Liver (tissue), 9 donors: Measurements from ENCODE around the gene HPCAL1. TPM values are rescaled to one million over a fixed set of nuclear protein-coding genes. Genes with fewer than 3 reads are reported as not detected.

Experiments used
- DNase-seq: peaks from one replicate; pipeline ENCODE4 v3.0.0-alpha.2; 2017; ENCODE audit warnings: low spot score
- H3K27ac ChIP-seq, 2 donors: one replicate each; pipeline ENCODE4 v1.7.0; 2013; ENCODE audit warnings: inconsistent platforms in 2 of 2, low read length in 2 of 2, control low read depth in 1 of 2, low read depth in 1 of 2, mild to moderate bottlenecking in 1 of 2
- H3K27me3 ChIP-seq, 4 donors: one replicate each; pipeline versions ENCODE4 v1.6.1 to v1.7.0; 2013; ENCODE audit warnings: low read length in 3 of 4, inconsistent platforms in 1 of 4, mild to moderate bottlenecking in 1 of 4, moderate library complexity in 1 of 4; ENCODE audit not compliant: control insufficient read depth in 4 of 4, insufficient read depth in 4 of 4
- H3K36me3 ChIP-seq, 4 donors: one replicate each; pipeline versions ENCODE4 v1.6.1 to v1.7.0; 2013; ENCODE audit warnings: low read length in 3 of 4, mild to moderate bottlenecking in 3 of 4, low read depth in 1 of 4, moderate library complexity in 1 of 4; ENCODE audit not compliant: control insufficient read depth in 4 of 4, insufficient read depth in 3 of 4
- H3K4me1 ChIP-seq, 4 donors: one replicate each; pipeline versions ENCODE4 v1.6.1 to v1.7.0; 2013; ENCODE audit warnings: low read length in 3 of 4, mild to moderate bottlenecking in 3 of 4, moderate library complexity in 1 of 4; ENCODE audit not compliant: control insufficient read depth in 4 of 4, insufficient read depth in 4 of 4
- H3K4me3 ChIP-seq, 3 donors: one replicate each; pipeline versions ENCODE4 v1.6.1 to v1.7.0; 2013; ENCODE audit warnings: low read length in 3 of 3, control low read depth in 1 of 3, low read depth in 1 of 3, mild to moderate bottlenecking in 1 of 3
- H3K9ac ChIP-seq, 2 donors: one replicate each; pipeline ENCODE4 v1.7.0; 2013; ENCODE audit warnings: low read length in 2 of 2, mild to moderate bottlenecking in 2 of 2, moderate library complexity in 2 of 2, control low read depth in 1 of 2, low read depth in 1 of 2
- H3K9me3 ChIP-seq, 4 donors: one replicate each; pipeline versions ENCODE4 v1.6.1 to v1.7.0; 2013; ENCODE audit warnings: low read length in 3 of 4; ENCODE audit not compliant: control insufficient read depth in 4 of 4
- EGR1 ChIP-seq, 2 donors: IDR thresholded peaks; 2 replicates each; pipeline ENCODE4 v1.6.1; 2016 to 2018; ENCODE audit warnings: antibody characterized with exemption in 2 of 2, low read depth in 2 of 2
- FOXA1 ChIP-seq: IDR thresholded peaks from 2 replicates; pipeline ENCODE4 v1.6.1; 2016; ENCODE audit warnings: antibody characterized with exemption
- GABPA ChIP-seq, 2 donors: IDR thresholded peaks in 1 of 2; conservative IDR thresholded peaks in 1 of 2; 2 replicates each; pipeline ENCODE4 v1.6.1; 2016; ENCODE audit warnings: antibody characterized with exemption in 2 of 2, mild to moderate bottlenecking in 1 of 2, moderate library complexity in 1 of 2
- HNF4A ChIP-seq, 2 donors: conservative IDR thresholded peaks; 2 replicates each; pipeline ENCODE4 v1.6.1; 2016; ENCODE audit warnings: antibody characterized with exemption in 2 of 2, mild to moderate bottlenecking in 2 of 2
- HNF4G ChIP-seq: IDR thresholded peaks from 2 replicates; pipeline ENCODE4 v1.6.1; 2016; ENCODE audit warnings: antibody characterized with exemption
- JUND ChIP-seq, 2 donors: IDR thresholded peaks; 2 replicates each; pipeline ENCODE4 v1.6.1; 2016; ENCODE audit warnings: antibody characterized with exemption in 2 of 2
- NR2F2 ChIP-seq: IDR thresholded peaks from 2 replicates; pipeline ENCODE4 v1.6.1; 2016; ENCODE audit warnings: antibody characterized with exemption
- RAD21 ChIP-seq, 2 donors: IDR thresholded peaks; 2 replicates each; pipeline ENCODE4 v1.6.1; 2016; ENCODE audit warnings: antibody characterized with exemption in 2 of 2, mild to moderate bottlenecking in 2 of 2
- RXRA ChIP-seq, 2 donors: IDR thresholded peaks; 2 replicates each; pipeline ENCODE4 v1.6.1; 2017 to 2018; ENCODE audit warnings: antibody characterized with exemption in 2 of 2, mild to moderate bottlenecking in 1 of 2
- SP1 ChIP-seq: IDR thresholded peaks from 2 replicates; pipeline ENCODE4 v1.6.1; 2018; ENCODE audit warnings: antibody characterized with exemption, mild to moderate bottlenecking
- TAF1 ChIP-seq: conservative IDR thresholded peaks from 2 replicates; pipeline ENCODE4 v1.6.1; 2016; ENCODE audit warnings: antibody characterized with exemption, mild to moderate bottlenecking
- WGBS: extraction: QIAGEN DNeasy Blood & Tissue Kit; methylation state at CpG from one replicate; pipeline ENCODE4 v1.1.7; 2013; 5-methylcytosine and 5-hydroxymethylcytosine counted together
- polyA plus RNA-seq, 2 donors: library from polyadenylated mRNA; stranded (reverse) in 1 of 2; unstranded in 1 of 2; fragments of 200-250 nt in 1 of 2; fragments of >200 nt in 1 of 2; fragmentation: Nextera tagmentation in 1 of 2; extraction: Ambion mirVana in 1 of 2; gene quantifications; one replicate each; pipeline versions ENCODE4 v1.2.1 to v1.2.3, GENCODE V29; 2013 to 2015
- total RNA-seq, 2 donors: library from RNA; depleted of rRNA; stranded (reverse); fragments of >200 nt; gene quantifications; one replicate each; pipeline ENCODE4 v1.2.3, GENCODE V29; 2014
- TF ChIP-seq, protein P1 (sequence below): IDR thresholded peaks from 2 replicates; pipeline ENCODE4 v1.6.1; 2016; ENCODE audit warnings: antibody characterized with exemption
- TF ChIP-seq, protein P2 (sequence below): IDR thresholded peaks from 2 replicates; pipeline ENCODE4 v1.6.1; 2016; ENCODE audit warnings: antibody characterized with exemption
- TF ChIP-seq, protein P3 (sequence below): IDR thresholded peaks from 2 replicates; pipeline ENCODE4 v1.6.1; 2016; ENCODE audit warnings: antibody characterized with exemption
- TF ChIP-seq, protein P4 (sequence below): IDR thresholded peaks from 2 replicates; pipeline ENCODE4 v1.6.1; 2016; ENCODE audit warnings: antibody characterized with exemption, mild to moderate bottlenecking
- TF ChIP-seq, protein P5 (sequence below): fragments of 150-350 bp; IDR thresholded peaks from 2 replicates; pipeline ENCODE4 v1.5.1; 2017; ENCODE audit warnings: improper control_type of control experiment, low read depth, low read length; ENCODE audit not compliant: missing input control
- donor health status: healthy.
- donor health status: healthy.
- donor health status: healthy.
- donor health status: healthy.
- donor health status: healthy.

Gene HPCAL1
- total and polyA plus RNA-seq, 4 donors: 17.3 to 27.9 (median 22.9) TPM

DNA sequence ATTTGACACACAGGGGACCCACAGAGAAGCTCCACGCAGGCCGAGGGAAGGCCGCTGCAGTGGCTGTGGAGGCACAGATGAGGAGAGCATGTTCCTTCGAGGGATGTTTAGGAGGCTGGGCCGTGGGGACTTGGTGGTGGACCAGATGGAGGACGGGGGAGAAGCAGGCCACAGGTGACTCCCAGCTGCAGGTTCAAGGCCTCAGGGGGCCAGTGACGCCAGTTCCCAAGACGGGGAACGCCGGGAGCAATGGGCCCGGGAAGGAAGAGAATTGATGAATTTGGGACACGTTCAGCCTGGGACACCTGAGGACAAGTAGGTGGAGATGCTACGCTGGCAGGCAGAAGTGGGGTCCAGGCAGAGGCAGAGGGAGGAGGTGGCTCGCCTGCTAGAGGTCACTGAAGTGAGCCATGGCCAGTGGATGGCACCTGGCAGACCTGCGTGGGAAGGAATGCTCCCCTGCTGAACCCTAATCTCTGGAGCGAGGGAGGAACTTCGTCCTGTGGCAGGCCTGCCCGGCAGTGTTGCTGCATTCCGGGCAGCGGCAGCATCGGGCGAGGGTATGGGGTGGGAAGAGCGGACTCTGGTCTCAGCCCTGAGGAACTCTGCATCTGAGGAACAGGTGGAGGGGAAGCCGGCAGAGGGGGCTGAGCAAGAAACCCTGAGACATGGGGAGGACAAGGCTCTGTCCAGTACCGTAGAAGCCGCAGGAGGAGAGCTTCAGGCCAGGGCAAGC is 25.2 kb upstream of the HPCAL1 start (continued):
- TF ChIP-seq RXRA (IDR thresholded peaks at IDR 0.05) (no peak), JUND (IDR thresholded peaks at IDR 0.05) (no peak), EGR1 (IDR thresholded peaks at IDR 0.05; ENCODE audit: low read depth in 2 of 2) (no peak), TAF1 (no peak), HNF4G (no peak), SP1 (no peak), NR2F2 (no peak)
- TF ChIP-seq, protein P1, sequence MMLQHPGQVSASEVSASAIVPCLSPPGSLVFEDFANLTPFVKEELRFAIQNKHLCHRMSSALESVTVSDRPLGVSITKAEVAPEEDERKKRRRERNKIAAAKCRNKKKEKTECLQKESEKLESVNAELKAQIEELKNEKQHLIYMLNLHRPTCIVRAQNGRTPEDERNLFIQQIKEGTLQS: no peak
- TF ChIP-seq, protein P2, sequence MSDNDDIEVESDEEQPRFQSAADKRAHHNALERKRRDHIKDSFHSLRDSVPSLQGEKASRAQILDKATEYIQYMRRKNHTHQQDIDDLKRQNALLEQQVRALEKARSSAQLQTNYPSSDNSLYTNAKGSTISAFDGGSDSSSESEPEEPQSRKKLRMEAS: no peak
- TF ChIP-seq, protein P3, sequence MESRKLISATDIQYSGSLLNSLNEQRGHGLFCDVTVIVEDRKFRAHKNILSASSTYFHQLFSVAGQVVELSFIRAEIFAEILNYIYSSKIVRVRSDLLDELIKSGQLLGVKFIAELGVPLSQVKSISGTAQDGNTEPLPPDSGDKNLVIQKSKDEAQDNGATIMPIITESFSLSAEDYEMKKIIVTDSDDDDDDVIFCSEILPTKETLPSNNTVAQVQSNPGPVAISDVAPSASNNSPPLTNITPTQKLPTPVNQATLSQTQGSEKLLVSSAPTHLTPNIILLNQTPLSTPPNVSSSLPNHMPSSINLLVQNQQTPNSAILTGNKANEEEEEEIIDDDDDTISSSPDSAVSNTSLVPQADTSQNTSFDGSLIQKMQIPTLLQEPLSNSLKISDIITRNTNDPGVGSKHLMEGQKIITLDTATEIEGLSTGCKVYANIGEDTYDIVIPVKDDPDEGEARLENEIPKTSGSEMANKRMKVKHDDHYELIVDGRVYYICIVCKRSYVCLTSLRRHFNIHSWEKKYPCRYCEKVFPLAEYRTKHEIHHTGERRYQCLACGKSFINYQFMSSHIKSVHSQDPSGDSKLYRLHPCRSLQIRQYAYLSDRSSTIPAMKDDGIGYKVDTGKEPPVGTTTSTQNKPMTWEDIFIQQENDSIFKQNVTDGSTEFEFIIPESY: no peak

DNA sequence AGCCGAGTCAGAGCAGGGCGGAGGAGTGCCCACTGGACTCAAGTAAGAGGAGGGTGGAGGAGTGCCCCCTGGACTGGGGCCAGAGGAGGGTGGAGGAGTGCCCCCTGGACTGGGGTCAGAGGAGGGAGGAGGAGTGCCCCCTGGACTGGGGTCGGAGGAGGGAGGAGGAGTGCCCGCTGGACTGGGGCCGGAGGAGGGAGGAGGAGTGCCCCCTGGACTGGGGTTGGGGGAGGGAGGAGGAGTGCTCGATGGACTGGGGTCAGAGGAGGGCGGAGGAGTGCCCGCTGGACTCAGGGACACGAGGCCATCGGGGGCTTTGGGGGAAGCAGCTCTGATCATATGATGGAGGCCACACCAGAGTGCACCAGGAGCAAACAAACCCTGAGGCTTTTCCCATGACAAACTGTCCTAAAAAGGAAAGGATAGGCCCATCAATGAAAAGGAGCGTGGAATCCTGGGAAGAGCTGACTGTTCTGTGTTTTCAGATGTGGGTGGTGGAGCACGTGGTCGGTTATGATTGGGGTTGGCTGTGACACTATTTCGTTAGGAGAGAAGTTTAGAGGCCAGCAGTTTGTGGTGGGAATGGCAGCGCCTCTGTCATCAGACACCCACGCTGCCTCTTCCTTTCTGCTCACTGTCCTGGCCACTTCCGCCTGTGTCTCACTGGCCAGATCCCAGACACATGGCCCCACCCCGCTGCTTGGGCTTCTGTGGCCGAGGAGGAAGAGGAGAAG is 24.5 kb upstream of the HPCAL1 start:
- peak overlapping the region; percentile 89 to 91 for H3K27ac ChIP-seq
- H3K9ac ChIP-seq: no peak overlapping the region
- WGBS: 59% methylated on average over 19 of the region's 19 CpGs
- no peaks in the 10 kb centered on the region for H3K36me3 ChIP-seq
- no peaks in the 10 kb centered on the region for H3K27me3 ChIP-seq
- H3K4me1 ChIP-seq: peaks cover 2 to 36% (median 25%) of the 10 kb centered on the region in 4 donors
- no peaks in the 10 kb centered on the region for H3K9me3 ChIP-seq
- H3K4me3 ChIP-seq: peak overlapping the region in 2 of 3 donors; percentile 12 to 43
- no peak for DNase-seq
- TF ChIP-seq, protein P2: no peak
- TF ChIP-seq HNF4A (conservative IDR thresholded peaks at IDR 0.05): peak in 1 of 2 donors; percentile 39
- TF ChIP-seq SP1: no peak
- no peak for TF ChIP-seq GABPA (IDR thresholded peaks at IDR 0.05 in 1 of 2, conservative IDR thresholded peaks at IDR 0.05 in 1 of 2)

DNA sequence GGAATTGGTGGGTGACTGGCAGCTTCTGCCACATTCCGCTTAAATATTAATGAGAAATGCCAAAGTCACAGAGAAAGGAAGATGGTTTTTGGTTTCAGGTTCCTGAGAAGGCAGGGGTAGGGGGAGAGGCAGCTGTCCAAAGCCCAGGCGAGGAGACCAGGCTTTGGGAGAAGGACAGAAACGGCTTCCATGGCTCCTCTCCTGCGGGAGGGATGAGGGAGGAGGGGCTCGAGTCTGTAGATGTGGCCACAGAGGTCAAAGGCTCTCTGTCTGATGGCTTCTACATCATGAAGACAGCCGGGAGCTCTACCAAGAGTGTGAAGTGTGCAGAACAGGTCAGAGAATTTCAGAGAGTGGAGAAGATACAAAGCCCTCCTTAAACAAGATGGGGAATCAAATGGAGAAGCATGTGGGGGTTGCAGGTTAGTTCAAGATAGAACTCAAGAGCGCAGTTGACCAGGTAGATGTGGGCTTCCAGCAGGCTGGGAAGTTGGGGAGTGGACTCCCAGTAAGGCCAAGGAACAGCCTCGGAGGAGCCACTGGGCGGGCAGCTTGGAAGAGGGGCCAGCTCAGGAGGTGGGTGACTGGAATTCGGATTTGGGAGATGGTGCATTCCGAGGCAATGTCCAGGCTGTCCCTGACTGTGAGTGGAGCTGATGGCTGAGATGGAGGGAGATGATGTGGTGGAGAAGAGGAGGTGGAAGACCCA is 23.8 kb upstream of the HPCAL1 start:
- 80% methylated on average over 11 of the region's 11 CpGs for WGBS
- Histone ChIP-seq H3K27me3 (no peaks in the 10 kb centered on the region), H3K4me3 (peak overlapping the region in 2 of 3 donors; percentile 12 to 43), H3K9ac (no peak overlapping the region), H3K36me3 (no peaks in the 10 kb centered on the region), H3K4me1 (peaks cover 2 to 36% (median 25%) of the 10 kb centered on the region in 4 donors), H3K9me3 (no peaks in the 10 kb centered on the region), H3K27ac (peak overlapping the region; percentile 89 to 91)
- DNase-seq: no peak
- TF ChIP-seq, protein P4, sequence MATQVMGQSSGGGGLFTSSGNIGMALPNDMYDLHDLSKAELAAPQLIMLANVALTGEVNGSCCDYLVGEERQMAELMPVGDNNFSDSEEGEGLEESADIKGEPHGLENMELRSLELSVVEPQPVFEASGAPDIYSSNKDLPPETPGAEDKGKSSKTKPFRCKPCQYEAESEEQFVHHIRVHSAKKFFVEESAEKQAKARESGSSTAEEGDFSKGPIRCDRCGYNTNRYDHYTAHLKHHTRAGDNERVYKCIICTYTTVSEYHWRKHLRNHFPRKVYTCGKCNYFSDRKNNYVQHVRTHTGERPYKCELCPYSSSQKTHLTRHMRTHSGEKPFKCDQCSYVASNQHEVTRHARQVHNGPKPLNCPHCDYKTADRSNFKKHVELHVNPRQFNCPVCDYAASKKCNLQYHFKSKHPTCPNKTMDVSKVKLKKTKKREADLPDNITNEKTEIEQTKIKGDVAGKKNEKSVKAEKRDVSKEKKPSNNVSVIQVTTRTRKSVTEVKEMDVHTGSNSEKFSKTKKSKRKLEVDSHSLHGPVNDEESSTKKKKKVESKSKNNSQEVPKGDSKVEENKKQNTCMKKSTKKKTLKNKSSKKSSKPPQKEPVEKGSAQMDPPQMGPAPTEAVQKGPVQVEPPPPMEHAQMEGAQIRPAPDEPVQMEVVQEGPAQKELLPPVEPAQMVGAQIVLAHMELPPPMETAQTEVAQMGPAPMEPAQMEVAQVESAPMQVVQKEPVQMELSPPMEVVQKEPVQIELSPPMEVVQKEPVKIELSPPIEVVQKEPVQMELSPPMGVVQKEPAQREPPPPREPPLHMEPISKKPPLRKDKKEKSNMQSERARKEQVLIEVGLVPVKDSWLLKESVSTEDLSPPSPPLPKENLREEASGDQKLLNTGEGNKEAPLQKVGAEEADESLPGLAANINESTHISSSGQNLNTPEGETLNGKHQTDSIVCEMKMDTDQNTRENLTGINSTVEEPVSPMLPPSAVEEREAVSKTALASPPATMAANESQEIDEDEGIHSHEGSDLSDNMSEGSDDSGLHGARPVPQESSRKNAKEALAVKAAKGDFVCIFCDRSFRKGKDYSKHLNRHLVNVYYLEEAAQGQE: no peak
- TF ChIP-seq HNF4A (conservative IDR thresholded peaks at IDR 0.05) (no peak), FOXA1 (no peak), RXRA (IDR thresholded peaks at IDR 0.05) (no peak), JUND (IDR thresholded peaks at IDR 0.05) (no peak), NR2F2 (no peak), RAD21 (IDR thresholded peaks at IDR 0.05) (no peak), EGR1 (IDR thresholded peaks at IDR 0.05; ENCODE audit: low read depth in 2 of 2) (no peak)
- TF ChIP-seq, protein P5, sequence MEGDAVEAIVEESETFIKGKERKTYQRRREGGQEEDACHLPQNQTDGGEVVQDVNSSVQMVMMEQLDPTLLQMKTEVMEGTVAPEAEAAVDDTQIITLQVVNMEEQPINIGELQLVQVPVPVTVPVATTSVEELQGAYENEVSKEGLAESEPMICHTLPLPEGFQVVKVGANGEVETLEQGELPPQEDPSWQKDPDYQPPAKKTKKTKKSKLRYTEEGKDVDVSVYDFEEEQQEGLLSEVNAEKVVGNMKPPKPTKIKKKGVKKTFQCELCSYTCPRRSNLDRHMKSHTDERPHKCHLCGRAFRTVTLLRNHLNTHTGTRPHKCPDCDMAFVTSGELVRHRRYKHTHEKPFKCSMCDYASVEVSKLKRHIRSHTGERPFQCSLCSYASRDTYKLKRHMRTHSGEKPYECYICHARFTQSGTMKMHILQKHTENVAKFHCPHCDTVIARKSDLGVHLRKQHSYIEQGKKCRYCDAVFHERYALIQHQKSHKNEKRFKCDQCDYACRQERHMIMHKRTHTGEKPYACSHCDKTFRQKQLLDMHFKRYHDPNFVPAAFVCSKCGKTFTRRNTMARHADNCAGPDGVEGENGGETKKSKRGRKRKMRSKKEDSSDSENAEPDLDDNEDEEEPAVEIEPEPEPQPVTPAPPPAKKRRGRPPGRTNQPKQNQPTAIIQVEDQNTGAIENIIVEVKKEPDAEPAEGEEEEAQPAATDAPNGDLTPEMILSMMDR: no peak
- TF ChIP-seq, protein P2: no peak
